ENCODE results near the gene FEZ2. TPM values are rescaled to one million over a fixed set of nuclear protein-coding genes. Genes with fewer than 3 reads are reported as not detected.

Gene FEZ2
- total RNA-seq, 1 experiment from 2014 or later: 12.2 TPM

- DNase-seq (ENCODE audit: low spot score): peak; percentile 22
Observed at GRCh38 chr2:36562973-36563532, 34.9 kb downstream of the FEZ2 start.

GRCh38 chr2:36562240-36562639, 35.7 kb downstream of the FEZ2 start:
- DNase-seq (ENCODE audit: low spot score): peak; percentile 40

GRCh38 chr2:36561237-36561944, 36.6 kb downstream of the FEZ2 start:
- DNase-seq (ENCODE audit: low spot score): peak; percentile 89

- DNase-seq (ENCODE audit: low spot score): no peak
Observed at GRCh38 chr2:36560726-36561125, 37.2 kb downstream of the FEZ2 start.

- peak; percentile 22 for DNase-seq (ENCODE audit: low spot score)
Observed at GRCh38 chr2:36559221-36559942, 38.6 kb downstream of the FEZ2 start.

- DNase-seq (ENCODE audit: low spot score): no peak
Observed at GRCh38 chr2:36556842-36557241, 41.1 kb downstream of the FEZ2 start.

GRCh38 chr2:36555789-36556188, 42.2 kb downstream of the FEZ2 start:
- no peak for DNase-seq (ENCODE audit: low spot score)

- no peak for DNase-seq (ENCODE audit: low spot score)
Observed at GRCh38 chr2:36554531-36554930, 43.4 kb downstream of the FEZ2 start.

- no peak for DNase-seq (ENCODE audit: low spot score)
Observed at GRCh38 chr2:36553683-36554082, 44.3 kb downstream of the FEZ2 start.

GRCh38 chr2:36550006-36550405, 48.0 kb downstream of the FEZ2 start:
- no peak for DNase-seq (ENCODE audit: low spot score)

GRCh38 chr2:36549165-36549574, 48.8 kb downstream of the FEZ2 start:
- no peak for DNase-seq (ENCODE audit: low spot score)

- no peak for DNase-seq (ENCODE audit: low spot score)
Observed at GRCh38 chr2:36547906-36548305, 50.1 kb downstream of the FEZ2 start.

- no peak for DNase-seq (ENCODE audit: low spot score)
Observed at GRCh38 chr2:36545871-36546416, 52.0 kb downstream of the FEZ2 start.

- no peak for DNase-seq (ENCODE audit: low spot score)
Observed at GRCh38 chr2:36544638-36545338, 53.2 kb downstream of the FEZ2 start.

GRCh38 chr2:36541891-36542595, 55.9 kb downstream of the FEZ2 start:
- no peak for DNase-seq (ENCODE audit: low spot score)

GRCh38 chr2:36540986-36541754, 56.8 kb downstream of the FEZ2 start:
- DNase-seq (ENCODE audit: low spot score): no peak

GRCh38 chr2:36539631-36540030, 58.3 kb downstream of the FEZ2 start:
- no peak for DNase-seq (ENCODE audit: low spot score)

- DNase-seq (ENCODE audit: low spot score): no peak
Observed at GRCh38 chr2:36538335-36538734, 59.6 kb downstream of the FEZ2 start.

GRCh38 chr2:36536776-36537175, 61.2 kb downstream of the FEZ2 start:
- no peak for DNase-seq (ENCODE audit: low spot score)

GRCh38 chr2:36535099-36535498, 62.9 kb downstream of the FEZ2 start:
- DNase-seq (ENCODE audit: low spot score): no peak

Measured in HT-29 (cell line).